Measurements from ENCODE around the gene HDAC4. TPM values are rescaled to one million over a fixed set of nuclear protein-coding genes. Genes with fewer than 3 reads are reported as not detected.

The HDAC4 gene
- total and polyA plus RNA-seq, 9 of the 15 experiments (the other 6 are each of a cell fraction or from before 2014, with no cell fraction given): 0.11 to 20.2 (median 4.0) TPM

GRCh38 chr2:239294571-239295054, 106.2 kb downstream of the HDAC4 start (continued):
- TF ChIP-seq BRCA1 (IDR thresholded peaks at IDR 0.05) (no peak), BRCA1 (CRISPR knock-in tag; IDR thresholded peaks at IDR 0.05) (no peak), NCOA2 (IDR thresholded peaks at IDR 0.05; ENCODE audit: partially characterized antibody in 2 of 2) (peak in 1 of 2 experiments; percentile 59), ZNF277 (CRISPR knock-in tag; IDR thresholded peaks at IDR 0.05; ENCODE audit: borderline replicate concordance) (no peak), SMARCA5 (IDR thresholded peaks at IDR 0.05) (peak; percentile 96), MECOM (CRISPR knock-in tag; IDR thresholded peaks at IDR 0.05) (0 out of 2 replicates have a peak, but pooled peaks have one; percentile 21), ZNF175 (CRISPR knock-in tag; IDR thresholded peaks at IDR 0.05; ENCODE audit: low read depth) (no peak), BCOR (IDR thresholded peaks at IDR 0.05) (peak; percentile 97), BRF1 (IDR thresholded peaks at IDR 0.05; ENCODE audit: borderline replicate concordance, extremely low read depth, insufficient read length) (no peak), NR0B1 (IDR thresholded peaks at IDR 0.05; ENCODE audit: partially characterized antibody) (no peak), CBX2 (IDR thresholded peaks at IDR 0.05; ENCODE audit: insufficient read depth, low read length, poor library complexity, severe bottlenecking) (no peak), MCM7 (IDR thresholded peaks at IDR 0.05) (no peak), CSDE1 (IDR thresholded peaks at IDR 0.05) (no peak), MTA1 (IDR thresholded peaks at IDR 0.05; ENCODE audit: borderline replicate concordance) (no peak), TAF15 (IDR thresholded peaks at IDR 0.05; ENCODE audit: low read depth, low read length) (no peak), PRMT5 (CRISPR knock-in tag; IDR thresholded peaks at IDR 0.05) (no peak), DACH1 (IDR thresholded peaks at IDR 0.05; ENCODE audit: partially characterized antibody) (peak; percentile 62)
- TF ChIP-seq, protein P1, sequence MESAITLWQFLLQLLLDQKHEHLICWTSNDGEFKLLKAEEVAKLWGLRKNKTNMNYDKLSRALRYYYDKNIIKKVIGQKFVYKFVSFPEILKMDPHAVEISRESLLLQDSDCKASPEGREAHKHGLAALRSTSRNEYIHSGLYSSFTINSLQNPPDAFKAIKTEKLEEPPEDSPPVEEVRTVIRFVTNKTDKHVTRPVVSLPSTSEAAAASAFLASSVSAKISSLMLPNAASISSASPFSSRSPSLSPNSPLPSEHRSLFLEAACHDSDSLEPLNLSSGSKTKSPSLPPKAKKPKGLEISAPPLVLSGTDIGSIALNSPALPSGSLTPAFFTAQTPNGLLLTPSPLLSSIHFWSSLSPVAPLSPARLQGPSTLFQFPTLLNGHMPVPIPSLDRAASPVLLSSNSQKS (CRISPR knock-in tag; IDR thresholded peaks at IDR 0.05): no peak
- TF ChIP-seq, protein P2, sequence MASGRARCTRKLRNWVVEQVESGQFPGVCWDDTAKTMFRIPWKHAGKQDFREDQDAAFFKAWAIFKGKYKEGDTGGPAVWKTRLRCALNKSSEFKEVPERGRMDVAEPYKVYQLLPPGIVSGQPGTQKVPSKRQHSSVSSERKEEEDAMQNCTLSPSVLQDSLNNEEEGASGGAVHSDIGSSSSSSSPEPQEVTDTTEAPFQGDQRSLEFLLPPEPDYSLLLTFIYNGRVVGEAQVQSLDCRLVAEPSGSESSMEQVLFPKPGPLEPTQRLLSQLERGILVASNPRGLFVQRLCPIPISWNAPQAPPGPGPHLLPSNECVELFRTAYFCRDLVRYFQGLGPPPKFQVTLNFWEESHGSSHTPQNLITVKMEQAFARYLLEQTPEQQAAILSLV (tag; IDR thresholded peaks at IDR 0.05): no peak
- TF ChIP-seq, protein P3, sequence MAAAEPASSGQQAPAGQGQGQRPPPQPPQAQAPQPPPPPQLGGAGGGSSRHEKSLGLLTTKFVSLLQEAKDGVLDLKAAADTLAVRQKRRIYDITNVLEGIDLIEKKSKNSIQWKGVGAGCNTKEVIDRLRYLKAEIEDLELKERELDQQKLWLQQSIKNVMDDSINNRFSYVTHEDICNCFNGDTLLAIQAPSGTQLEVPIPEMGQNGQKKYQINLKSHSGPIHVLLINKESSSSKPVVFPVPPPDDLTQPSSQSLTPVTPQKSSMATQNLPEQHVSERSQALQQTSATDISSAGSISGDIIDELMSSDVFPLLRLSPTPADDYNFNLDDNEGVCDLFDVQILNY (CRISPR knock-in tag; IDR thresholded peaks at IDR 0.05): no peak
- TF ChIP-seq, protein P4, sequence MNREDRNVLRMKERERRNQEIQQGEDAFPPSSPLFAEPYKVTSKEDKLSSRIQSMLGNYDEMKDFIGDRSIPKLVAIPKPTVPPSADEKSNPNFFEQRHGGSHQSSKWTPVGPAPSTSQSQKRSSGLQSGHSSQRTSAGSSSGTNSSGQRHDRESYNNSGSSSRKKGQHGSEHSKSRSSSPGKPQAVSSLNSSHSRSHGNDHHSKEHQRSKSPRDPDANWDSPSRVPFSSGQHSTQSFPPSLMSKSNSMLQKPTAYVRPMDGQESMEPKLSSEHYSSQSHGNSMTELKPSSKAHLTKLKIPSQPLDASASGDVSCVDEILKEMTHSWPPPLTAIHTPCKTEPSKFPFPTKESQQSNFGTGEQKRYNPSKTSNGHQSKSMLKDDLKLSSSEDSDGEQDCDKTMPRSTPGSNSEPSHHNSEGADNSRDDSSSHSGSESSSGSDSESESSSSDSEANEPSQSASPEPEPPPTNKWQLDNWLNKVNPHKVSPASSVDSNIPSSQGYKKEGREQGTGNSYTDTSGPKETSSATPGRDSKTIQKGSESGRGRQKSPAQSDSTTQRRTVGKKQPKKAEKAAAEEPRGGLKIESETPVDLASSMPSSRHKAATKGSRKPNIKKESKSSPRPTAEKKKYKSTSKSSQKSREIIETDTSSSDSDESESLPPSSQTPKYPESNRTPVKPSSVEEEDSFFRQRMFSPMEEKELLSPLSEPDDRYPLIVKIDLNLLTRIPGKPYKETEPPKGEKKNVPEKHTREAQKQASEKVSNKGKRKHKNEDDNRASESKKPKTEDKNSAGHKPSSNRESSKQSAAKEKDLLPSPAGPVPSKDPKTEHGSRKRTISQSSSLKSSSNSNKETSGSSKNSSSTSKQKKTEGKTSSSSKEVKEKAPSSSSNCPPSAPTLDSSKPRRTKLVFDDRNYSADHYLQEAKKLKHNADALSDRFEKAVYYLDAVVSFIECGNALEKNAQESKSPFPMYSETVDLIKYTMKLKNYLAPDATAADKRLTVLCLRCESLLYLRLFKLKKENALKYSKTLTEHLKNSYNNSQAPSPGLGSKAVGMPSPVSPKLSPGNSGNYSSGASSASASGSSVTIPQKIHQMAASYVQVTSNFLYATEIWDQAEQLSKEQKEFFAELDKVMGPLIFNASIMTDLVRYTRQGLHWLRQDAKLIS (CRISPR knock-in tag; IDR thresholded peaks at IDR 0.05): no peak
